ENCODE results near the gene TEAD4.

DNA sequence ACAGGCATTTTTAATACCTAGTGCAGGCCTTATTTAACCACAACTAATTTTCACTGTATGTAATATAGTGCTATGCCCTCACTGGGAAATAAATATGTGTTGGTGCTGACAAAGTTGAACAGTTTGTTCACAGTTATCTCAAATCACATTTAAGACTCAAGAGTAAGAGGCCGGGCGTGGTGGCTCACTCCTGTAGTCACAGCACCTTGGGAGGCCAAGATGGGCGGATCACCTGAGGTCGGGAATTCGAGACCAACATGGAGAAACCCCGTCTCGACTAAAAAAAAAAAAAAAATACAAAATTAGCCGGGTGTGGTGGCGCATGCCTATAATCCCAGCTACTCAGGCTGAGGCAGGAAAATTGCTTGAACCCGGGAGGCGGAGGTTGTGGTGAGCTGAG, 22.9 kb upstream of the TEAD4 start:
- TF ChIP-seq FOXK2 (IDR thresholded peaks at IDR 0.05) (no peak), BHLHE40 (IDR thresholded peaks at IDR 0.05; ENCODE audit: borderline replicate concordance) (no peak), L3MBTL2 (conservative IDR thresholded peaks at IDR 0.05) (no peak), SUZ12 (IDR thresholded peaks at IDR 0.05) (no peak), HDGF (IDR thresholded peaks at IDR 0.05; ENCODE audit: borderline replicate concordance) (no peak), ZNF384 (IDR thresholded peaks at IDR 0.05) (no peak), SP1 (IDR thresholded peaks at IDR 0.05) (no peak), FOXM1 (IDR thresholded peaks at IDR 0.05; ENCODE audit: borderline replicate concordance) (no peak), NFRKB (IDR thresholded peaks at IDR 0.05) (no peak)
- TF ChIP-seq, protein P1, sequence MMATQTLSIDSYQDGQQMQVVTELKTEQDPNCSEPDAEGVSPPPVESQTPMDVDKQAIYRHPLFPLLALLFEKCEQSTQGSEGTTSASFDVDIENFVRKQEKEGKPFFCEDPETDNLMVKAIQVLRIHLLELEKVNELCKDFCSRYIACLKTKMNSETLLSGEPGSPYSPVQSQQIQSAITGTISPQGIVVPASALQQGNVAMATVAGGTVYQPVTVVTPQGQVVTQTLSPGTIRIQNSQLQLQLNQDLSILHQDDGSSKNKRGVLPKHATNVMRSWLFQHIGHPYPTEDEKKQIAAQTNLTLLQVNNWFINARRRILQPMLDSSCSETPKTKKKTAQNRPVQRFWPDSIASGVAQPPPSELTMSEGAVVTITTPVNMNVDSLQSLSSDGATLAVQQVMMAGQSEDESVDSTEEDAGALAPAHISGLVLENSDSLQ (IDR thresholded peaks at IDR 0.05), result no peak
